Endometrial microvascular endothelial cells (primary cell): ENCODE measurements around the gene CCDC3. TPM values are rescaled to one million over a fixed set of nuclear protein-coding genes. Genes with fewer than 3 reads are reported as not detected.
"Not testable (repeated sequence)": the region's sequence is repeated elsewhere in the genome, so short reads cannot be mapped to it uniquely, and the experiment has no call there.

Experiments used
- in situ Hi-C: cut with HindIII; loops from 2 replicates; pipeline ENCODE4 v1.10.0; 2017; ENCODE audit warnings: low sequenced_read_pairs, low pct_unique_long_range_greater_than_20kb; ENCODE audit errors: inconsistent ontology term
- total RNA-seq: library from RNA; depleted of rRNA; stranded (reverse); fragments of >200 nt; gene quantifications from one replicate; pipeline ENCODE4 v1.2.3, GENCODE V29; 2015; ENCODE audit errors: inconsistent ontology term

Gene CCDC3
- total RNA-seq: 1.4 TPM

DNA sequence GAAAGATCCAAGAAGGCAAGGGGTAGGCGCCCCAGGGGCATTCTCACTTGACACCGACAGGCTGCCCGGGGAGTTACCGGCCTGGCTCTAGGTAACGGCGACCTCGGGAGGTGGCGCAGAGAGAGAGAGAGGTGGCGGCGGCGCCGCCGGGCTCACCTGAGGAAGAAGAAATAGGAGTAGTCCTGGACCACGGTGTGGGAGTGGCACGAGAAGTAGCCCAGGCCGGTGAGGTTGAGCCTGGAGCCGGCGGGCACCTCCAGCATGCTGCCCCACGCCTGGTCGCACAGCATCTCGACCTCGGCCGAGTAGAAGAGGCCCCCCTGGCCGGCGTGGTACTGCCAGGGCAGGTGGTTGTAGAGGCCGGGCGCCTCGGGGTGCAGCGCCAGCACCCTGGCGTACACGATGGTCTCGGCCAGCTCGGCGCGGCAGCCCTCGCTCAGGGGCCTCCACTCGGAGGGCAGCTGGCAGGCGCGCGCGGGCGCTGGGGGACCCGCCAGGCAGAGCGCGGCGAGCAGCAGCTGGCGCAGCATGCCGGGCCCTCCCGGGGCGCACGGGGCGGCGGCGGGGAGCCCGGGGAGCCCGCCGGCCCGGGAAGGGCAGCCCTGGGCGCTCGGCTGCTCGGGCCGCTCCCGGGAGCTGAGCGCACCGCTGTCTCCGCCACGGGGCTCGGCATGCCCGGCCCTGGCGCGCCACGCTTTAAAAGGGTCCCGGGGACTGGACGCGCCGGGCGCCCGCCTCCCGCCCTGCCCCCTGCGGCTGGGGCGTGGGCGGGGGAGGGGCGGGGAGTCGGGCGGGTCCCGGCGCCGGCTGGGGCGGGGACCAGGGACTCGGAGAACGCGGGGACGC lies at the start of gene CCDC3:
Gene CCDC3, minus strand, starts transcription at position 673 of the 846 bp plus-strand sequence. Its CDS starts 143 bp downstream, at position 530.
- in situ Hi-C loops: no loop called here

DNA sequence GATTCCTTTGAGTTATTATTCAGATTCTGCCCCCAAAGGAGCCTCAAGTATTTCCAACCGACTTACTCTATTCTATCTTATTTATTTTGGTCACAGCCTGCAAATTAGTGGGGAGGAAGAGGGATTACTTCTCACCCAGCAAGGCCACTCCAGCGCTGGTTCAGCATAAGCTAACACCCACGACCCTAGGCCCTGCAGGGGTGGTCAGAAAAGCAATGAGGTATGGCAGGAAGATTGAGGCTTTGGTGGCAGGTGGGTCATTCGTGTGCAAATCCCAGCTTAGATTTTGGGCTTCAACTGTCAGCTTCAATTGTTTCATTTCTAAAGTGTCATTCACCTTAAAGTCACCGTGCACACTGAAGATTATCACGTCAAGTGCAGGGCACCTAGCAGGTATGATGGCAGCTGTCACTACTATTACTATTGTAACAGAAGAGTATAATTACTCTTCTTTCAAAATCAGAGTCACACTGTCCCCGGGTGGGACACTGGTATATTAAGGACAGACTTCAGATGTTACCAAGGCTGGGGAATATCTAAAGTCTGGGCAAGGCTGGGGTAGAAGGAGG lies 49.7 kb upstream of the CCDC3 start:
- in situ Hi-C loops: loop anchor here (25.0 kb wide), 1 partner anchor 789 kb away; no protein-coding TSS in a partner anchor

GRCh38 chr10:13049774-13050420 lies 48.4 kb upstream of the CCDC3 start:
- in situ Hi-C loops: loop anchor here (25.0 kb wide), 1 partner anchor 788 kb away; no protein-coding TSS in a partner anchor

- in situ Hi-C loops: no loop called here
Observed at GRCh38 chr10:13048762-13049161, 47.2 kb upstream of the CCDC3 start.

DNA sequence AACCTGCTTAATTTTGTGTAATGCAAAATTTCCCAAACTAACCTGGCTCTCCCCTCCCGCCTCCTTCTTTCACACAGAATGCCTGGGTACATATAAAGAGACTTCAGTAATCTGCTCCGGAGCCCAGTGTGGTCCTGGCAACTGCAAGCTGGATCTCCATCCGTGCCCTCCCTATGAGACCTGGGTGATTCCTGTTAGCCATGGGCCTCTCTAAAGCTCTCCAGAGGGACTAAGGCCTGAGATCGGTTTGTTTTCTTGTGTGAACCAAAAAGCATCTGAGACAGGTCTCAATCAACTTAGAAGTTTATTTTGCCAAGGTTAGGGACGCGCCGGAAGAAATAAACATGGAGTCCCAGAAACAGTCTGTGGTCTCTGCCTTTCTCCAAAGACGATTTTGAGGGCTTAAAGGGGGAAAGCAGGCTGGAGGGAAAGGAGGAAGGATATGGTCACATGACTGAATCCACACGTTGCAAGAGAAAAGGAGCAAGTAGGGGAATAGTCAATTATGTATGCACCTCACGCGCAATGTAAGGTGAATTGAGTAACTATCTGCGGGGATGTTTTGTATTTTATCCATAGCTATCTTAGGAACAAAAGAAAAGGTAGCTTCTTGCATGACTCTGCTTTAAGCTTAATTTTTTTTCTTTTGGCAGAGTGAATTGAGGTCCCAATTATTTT lies 46.2 kb upstream of the CCDC3 start:
- in situ Hi-C loops: no loop called here

GRCh38 chr10:13046851-13047528 lies 45.5 kb upstream of the CCDC3 start:
- in situ Hi-C loops: no loop called here

GRCh38 chr10:13043520-13043919 lies 42.0 kb upstream of the CCDC3 start:
- in situ Hi-C loops: no loop called here

DNA sequence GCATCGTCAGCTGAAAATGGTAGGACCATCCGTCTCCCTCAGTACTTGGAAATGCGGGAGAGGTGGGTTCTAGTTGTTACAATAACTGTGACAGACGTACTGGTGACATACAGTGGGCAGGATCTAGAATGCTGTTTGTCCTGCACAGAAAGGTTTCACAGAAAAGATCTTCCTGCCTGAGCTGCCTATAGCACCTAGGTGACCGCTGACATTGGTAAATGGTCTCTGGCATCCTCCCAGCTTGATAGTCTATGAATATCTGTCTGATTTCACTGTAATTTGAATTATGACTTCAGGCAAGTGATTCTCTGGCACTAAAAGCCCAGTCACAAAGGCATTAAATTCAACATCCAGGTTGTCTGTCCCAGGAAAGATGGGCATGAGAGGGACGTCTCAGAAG lies 38.2 kb upstream of the CCDC3 start:
- in situ Hi-C loops: no loop called here

DNA sequence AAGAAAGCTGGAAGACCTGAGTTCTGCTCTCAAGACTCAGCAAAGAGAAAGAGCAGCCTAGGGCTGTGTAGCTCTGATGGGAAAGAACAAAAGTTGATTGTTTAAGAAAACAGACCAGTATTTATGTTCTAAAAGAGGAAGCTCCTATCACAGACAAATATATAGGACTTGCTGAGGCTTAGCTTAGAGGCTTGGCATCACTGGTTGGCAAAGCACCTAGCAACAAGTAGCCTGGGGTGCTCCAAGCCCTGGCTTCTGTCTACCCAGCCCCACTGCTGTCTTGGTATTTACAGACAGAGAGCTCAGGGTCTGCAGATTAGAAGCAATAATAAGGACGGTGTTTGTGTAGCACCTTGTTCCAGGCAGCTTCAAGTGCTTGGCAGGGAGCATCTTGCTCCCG lies 36.9 kb upstream of the CCDC3 start:
- in situ Hi-C loops: no loop called here

DNA sequence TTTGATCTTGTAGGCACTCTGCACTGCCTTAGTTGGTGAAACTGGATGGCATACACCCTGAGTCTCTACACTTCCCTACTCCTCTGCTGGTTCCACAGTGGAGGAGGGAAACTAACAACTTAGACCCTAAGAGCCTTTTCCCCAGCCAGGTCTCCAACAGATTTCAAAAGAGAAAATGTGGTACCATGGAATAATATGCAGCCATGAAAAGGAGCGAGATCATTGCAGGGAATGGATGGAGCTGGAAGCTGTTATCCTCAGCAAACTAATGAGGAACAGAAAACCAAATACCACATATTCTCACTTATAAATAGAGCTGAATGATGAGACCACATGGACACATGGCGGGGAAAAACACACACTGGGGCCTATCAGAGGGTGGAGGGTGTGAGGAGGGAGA lies 36.3 kb upstream of the CCDC3 start:
- in situ Hi-C loops: no loop called here

- in situ Hi-C loops: no loop called here
Observed at GRCh38 chr10:13036841-13037240, 35.3 kb upstream of the CCDC3 start.

DNA sequence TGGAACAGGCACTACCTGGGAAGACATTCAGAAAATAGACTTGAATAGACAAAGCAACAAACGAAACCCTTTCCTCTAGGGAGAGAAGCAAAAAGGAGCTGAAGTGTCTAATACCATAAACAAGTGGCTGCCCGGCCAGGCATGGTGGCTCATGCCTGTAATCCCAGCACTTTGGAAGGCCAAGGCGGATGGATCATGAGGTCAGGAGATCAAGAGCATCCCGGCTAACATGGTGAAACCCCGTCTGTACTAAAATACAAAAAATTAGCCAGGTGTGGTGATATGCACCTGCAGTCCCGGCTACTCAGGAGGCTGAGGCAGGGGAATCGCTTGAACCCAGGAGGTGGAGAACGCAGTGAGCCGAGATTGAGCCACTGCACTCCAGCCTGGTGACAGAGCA lies 34.2 kb upstream of the CCDC3 start:
- in situ Hi-C loops: not testable (repeated sequence)

DNA sequence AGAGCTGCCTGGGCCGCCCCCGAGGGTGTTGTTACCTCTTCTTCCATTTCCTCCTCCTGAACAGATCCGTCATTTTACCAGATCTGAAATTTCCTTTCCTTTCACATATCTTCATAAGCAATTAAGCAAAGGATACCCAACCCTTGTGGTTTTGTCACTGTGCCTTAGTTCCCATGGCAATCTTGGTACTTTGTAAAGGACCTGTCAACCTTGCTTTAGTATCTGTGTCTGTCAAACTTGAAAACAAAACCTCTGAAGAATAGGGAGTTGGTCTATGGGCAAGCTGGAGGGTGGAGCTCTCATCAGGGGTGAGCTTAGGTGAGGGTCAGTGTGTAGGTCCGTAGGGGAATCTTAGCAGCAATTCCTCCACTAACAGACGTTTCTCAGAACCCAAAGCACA lies 25.4 kb upstream of the CCDC3 start:
- in situ Hi-C loops: no loop called here

DNA sequence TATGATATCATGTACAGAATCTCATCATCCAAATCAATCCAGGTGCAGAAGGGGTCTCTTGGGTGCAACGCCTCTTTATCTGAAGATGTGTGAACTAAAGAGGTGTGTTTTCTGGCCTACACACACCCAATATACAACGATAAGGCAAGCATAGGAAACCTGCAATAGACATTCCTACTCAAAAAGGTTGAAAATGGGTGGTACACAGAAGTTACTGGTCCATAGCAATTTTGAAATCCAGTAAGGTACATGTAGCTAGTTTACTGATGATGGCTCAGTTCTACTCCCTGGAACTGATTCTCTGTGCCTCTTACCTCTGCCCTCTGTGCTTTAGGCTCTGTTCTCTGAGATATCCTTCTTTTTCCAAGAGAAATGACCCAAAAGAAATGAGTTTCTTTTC lies 22.2 kb upstream of the CCDC3 start:
- in situ Hi-C loops: no loop called here

- in situ Hi-C loops: no loop called here
Observed at GRCh38 chr10:13019280-13019679, 17.8 kb upstream of the CCDC3 start.

- in situ Hi-C loops: no loop called here
Observed at GRCh38 chr10:13018171-13018570, 16.7 kb upstream of the CCDC3 start.

DNA sequence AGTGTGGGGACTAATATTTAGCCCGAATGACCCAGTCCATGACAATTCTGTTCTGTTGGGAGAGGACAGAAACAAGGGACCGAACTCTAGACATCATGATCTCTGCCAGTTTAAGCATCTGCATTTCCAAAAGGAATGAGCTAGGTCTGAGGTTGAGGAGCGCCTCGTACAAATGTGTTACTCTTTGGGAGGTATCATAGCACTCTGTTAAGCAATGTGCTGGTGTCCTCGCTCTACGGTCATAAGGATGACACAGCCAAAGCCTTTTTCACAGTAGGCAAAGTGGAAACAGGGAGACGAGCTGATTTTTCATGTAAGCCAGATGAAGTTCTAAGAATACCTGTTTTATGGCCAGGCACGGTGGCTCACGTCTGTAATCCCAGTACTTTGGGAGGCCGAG lies 15.4 kb upstream of the CCDC3 start:
- in situ Hi-C loops: no loop called here

DNA sequence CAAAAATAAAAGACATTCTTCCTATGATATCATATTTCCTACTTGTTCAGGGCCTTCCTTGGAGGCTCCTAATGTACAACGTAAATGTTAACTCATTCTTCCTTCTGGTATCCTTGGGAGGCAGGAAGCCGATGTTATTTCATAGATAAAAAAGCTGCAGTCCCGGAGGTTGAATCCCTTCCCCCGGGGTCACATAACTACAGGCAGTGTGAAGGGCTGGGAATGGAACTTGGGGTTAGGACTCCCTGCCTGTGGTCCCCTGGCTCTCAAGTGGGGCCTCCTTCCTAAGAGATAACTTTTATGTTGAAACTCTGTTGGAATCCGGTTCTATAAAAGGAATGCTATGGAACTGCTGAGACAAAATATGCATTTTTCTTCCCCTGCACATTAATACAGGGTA lies 14.9 kb upstream of the CCDC3 start:
- in situ Hi-C loops: no loop called here

DNA sequence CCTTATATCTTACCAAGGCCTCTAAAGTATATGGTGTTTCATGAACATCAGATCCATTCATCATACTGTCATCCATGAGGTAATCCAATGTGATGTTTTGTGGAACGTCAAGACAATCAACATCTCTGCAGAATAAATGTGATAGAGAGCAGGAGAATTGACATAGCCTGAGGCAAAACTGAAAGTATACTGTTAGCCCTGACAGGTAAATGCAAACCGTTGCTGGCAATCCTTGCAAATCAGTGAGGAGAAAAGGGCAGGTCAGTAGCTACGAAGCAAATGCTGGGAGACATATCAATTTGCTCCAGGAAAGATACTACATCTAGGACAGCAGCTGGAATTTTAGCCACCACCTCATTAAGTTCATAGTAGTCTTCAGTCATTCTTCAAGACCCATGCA lies 4.5 kb upstream of the CCDC3 start:
- in situ Hi-C loops: no loop called here
